ENCODE results near the gene UBE2S. TPM values are rescaled to one million over a fixed set of nuclear protein-coding genes. Genes with fewer than 3 reads are reported as not detected.

Gene UBE2S
- total RNA-seq, 1 experiment from 2014 or later, result 393 TPM

GRCh38 chr19:55377356-55378131 lies 30.0 kb downstream of the UBE2S start:
- no peak overlapping the region for H2AFZ ChIP-seq (ENCODE audit: low read length)
- H3K27ac ChIP-seq (ENCODE audit: insufficient read length, low read depth, low read length), result no peak overlapping the region
- no peak overlapping the region for H2BK5ac ChIP-seq (ENCODE audit: insufficient read length, low read length)
- H3K79me2 ChIP-seq (ENCODE audit: insufficient read depth, low read length), result no peaks in the 10 kb centered on the region
- H3K14ac ChIP-seq (ENCODE audit: insufficient read depth, low read length), result peak overlapping the region; percentile 58; the same call in 1 of the 2 replicates
- H3K9me3 ChIP-seq (ENCODE audit: control insufficient read depth, low read depth, low read length), result no peaks in the 10 kb centered on the region
- peaks cover 33 to 47% of the 10 kb centered on the region in 2 experiments for H3K4me1 Mint-ChIP-seq
- H4K20me1 ChIP-seq (ENCODE audit: control insufficient read depth, insufficient read depth, insufficient read length), result no peaks in the 10 kb centered on the region
- no peak overlapping the region for H2BK20ac ChIP-seq (ENCODE audit: low read depth, low read length, poor library complexity, severe bottlenecking)
- no peak overlapping the region for H2BK120ac ChIP-seq (ENCODE audit: low read depth, low read length, poor library complexity, severe bottlenecking)
- H3K4me1 ChIP-seq (ENCODE audit: insufficient read depth, low read length), result no peaks in the 10 kb centered on the region; the same call in 1 of the 2 replicates
- H3K23ac ChIP-seq (ENCODE audit: insufficient read length, low read depth, low read length), result no peak overlapping the region
- no peak overlapping the region for H3K4ac ChIP-seq (ENCODE audit: low read depth, low read length)
- peak overlapping the region; percentile 61 to 70; a peak in 4 of 5 replicates for H3K4me3 Mint-ChIP-seq
- no peak overlapping the region for H2BK12ac ChIP-seq (ENCODE audit: insufficient read length, low read depth, low read length)
- peaks cover 0 to 2% of the 10 kb centered on the region in 2 experiments; a peak in 1 of 5 replicates for H3K9me3 Mint-ChIP-seq
- no peak overlapping the region for H4K8ac ChIP-seq (replicated peaks; ENCODE audit: insufficient read length, low read depth, low read length)
- H4K91ac ChIP-seq (ENCODE audit: insufficient read length, low read depth, low read length), result no peak overlapping the region
- H3K36me3 Mint-ChIP-seq (ENCODE audit: insufficient read depth in 1 of 3, low read depth in 3 of 3), result peaks cover 0 to 10% (median 2%) of the 10 kb centered on the region in 3 experiments; a peak in 4 of 7 replicates
- no peak for TF ChIP-seq CTCF (conservative IDR thresholded peaks at IDR 0.05)
- H3K79me1 ChIP-seq (ENCODE audit: insufficient read depth, low read depth, low read length, poor library complexity, severe bottlenecking), result no peaks in the 10 kb centered on the region
- peaks cover 7% of the 10 kb centered on the region for H3K23me2 ChIP-seq (ENCODE audit: insufficient read length, low read depth, low read length, poor library complexity, severe bottlenecking)
- H4K5ac ChIP-seq (ENCODE audit: insufficient read length, low read depth, low read length), result no peak overlapping the region
- H3T11ph ChIP-seq (ENCODE audit: low read length), result no peak overlapping the region
- WGBS (ENCODE audit: extremely low coverage, insufficient read length, low lambda C conversion rate), result no CpG with 5 or more reads among the region's 43 CpGs
- H3K9ac ChIP-seq (ENCODE audit: extremely low read depth, insufficient read length, low read length), result no peak overlapping the region
- H3K4me2 ChIP-seq (ENCODE audit: insufficient read depth, insufficient read length, low read length), result peak overlapping the region; percentile 50
- peaks cover 69% of the 10 kb centered on the region for H3K27me3 Mint-ChIP-seq (ENCODE audit: low read depth)
- no peak overlapping the region for H2BK15ac ChIP-seq (ENCODE audit: low read depth, low read length)
- no peak overlapping the region for H3K56ac ChIP-seq (ENCODE audit: insufficient read length, low read depth, low read length)
- H3K18ac ChIP-seq (ENCODE audit: insufficient read length, low read depth, low read length), result peak overlapping the region; percentile 84
- H3K27ac Mint-ChIP-seq, result no peak overlapping the region
- peak; percentile 68 for DNase-seq
- no peak overlapping the region for H2AK5ac ChIP-seq (ENCODE audit: insufficient read length, low read length)
- H3K27me3 ChIP-seq (ENCODE audit: insufficient read depth, low read length), result peaks cover 2% of the 10 kb centered on the region; the same call in 1 of the 2 replicates
